ENCODE results near the gene TTC34.

DNA sequence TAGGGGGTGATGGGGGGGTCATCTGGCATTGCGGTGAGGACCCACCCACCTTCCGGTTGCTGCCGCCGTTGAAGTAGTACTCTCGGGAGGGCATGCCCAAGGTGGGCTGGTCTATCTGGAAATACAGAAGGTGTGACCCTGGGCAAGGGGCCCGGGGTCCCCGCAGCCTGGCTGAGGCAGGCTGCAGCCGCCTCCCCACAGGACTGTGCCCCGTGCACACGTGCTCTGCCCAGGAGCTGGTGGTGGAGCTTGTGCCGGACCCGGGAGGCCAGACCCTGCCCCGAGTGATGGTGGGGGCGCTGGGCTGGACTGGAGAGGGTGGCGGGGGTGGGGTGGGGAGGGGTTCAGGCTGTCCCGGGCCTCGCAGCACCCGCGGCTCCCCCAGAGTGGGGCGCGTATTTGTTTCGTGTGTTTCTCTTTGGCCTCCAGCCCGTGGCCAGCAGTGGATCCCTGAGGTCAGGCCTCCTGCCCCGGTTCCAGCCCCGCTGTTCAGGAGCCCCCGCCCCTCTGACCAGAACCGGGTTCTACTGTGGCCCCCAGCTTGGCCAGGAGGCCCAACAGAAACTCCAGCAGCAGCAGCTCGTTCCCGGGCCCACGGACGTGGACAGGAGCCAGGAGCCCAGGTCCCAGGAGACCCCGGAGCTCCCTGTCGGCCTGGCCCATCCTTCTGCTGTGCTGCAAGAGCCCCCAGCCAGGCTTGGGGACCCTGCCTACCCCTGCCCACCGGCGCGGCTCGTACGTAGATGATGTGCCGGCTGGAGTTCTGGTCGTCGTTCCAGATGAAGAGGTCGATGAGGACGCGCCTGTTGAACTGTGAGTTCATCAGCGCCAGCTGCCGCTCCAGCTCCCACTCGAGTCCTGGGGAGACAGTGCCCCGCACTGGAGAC lies 195.7 kb downstream of the TTC34 start:
- no peak for TF ChIP-seq EZH2phosphoT487 (conservative IDR thresholded peaks at IDR 0.05; ENCODE audit: low read length)
- TF ChIP-seq, protein P1, sequence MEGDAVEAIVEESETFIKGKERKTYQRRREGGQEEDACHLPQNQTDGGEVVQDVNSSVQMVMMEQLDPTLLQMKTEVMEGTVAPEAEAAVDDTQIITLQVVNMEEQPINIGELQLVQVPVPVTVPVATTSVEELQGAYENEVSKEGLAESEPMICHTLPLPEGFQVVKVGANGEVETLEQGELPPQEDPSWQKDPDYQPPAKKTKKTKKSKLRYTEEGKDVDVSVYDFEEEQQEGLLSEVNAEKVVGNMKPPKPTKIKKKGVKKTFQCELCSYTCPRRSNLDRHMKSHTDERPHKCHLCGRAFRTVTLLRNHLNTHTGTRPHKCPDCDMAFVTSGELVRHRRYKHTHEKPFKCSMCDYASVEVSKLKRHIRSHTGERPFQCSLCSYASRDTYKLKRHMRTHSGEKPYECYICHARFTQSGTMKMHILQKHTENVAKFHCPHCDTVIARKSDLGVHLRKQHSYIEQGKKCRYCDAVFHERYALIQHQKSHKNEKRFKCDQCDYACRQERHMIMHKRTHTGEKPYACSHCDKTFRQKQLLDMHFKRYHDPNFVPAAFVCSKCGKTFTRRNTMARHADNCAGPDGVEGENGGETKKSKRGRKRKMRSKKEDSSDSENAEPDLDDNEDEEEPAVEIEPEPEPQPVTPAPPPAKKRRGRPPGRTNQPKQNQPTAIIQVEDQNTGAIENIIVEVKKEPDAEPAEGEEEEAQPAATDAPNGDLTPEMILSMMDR (IDR thresholded peaks at IDR 0.05; ENCODE audit: insufficient read depth, low read length, poor library complexity, severe bottlenecking), result no peak

Data from SU-DHL-6 (cell line).